Measurements from ENCODE around the gene ICE2.
A peak's percentile ranks its signal among the peaks of the same experiment; 100 is the strongest.
"Not testable (repeated sequence)": the region's sequence is repeated elsewhere in the genome, so short reads cannot be mapped to it uniquely, and the experiment has no call there.

Gene ICE2

DNA sequence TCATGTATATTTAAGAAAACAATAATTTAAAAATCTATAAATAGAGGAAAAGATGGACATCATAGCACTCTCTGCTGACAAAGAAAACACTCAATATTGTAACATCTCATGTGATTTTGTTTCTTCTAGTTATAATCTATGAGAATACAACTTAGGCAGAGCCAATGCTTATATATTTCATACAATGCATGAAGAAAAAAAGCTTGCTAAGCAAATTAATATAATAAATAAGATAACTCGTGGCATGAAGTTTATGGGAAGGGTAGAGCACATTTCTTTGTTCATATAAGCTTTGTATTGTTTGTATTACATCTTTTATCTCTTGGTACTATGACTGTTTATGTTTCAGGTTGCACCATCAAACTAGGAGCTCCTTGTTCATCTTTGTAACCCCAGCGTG is 73.5 kb downstream of the ICE2 start:
- DNase-seq, result no peak

DNA sequence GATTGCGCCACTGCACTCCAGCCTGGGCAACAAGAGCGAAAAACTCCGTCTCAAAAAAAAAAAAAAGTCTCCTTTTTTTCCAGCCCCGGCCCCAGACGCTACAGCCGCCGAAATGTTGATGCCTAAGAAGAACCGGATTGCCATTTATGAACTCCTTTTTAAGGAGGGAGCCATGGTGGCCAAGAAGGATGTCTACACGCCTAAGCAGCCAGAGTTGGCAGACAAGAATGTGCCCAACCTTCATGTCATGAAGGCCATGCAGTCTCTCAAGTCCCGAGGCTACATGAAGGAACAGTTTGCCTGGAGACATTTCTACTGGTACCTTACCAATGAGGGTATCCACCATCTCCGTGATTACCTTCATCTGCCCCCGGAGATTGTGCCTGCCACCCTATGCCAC is 74.6 kb downstream of the ICE2 start:
- not testable (repeated sequence) for DNase-seq

DNA sequence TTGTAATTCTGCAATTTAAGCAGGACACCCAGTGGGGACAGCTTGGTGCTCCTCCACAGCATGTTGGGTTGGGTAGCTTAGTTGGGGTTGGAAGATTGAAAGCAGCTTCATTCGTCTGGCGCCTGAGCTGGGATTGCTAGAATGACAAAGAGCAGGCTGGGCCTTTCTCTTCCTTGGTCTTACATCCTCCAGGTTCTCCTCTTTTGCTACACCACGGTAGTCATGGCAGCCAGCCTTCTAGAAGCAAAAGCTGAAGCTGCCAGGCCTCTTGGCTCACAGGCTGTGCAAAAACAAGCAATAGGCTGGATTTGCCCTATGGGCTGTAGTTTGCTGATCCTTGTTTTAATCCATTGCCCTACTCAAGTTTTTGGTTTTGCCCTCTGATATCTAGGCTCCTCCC is 78.0 kb downstream of the ICE2 start:
- DNase-seq, result no peak

DNA sequence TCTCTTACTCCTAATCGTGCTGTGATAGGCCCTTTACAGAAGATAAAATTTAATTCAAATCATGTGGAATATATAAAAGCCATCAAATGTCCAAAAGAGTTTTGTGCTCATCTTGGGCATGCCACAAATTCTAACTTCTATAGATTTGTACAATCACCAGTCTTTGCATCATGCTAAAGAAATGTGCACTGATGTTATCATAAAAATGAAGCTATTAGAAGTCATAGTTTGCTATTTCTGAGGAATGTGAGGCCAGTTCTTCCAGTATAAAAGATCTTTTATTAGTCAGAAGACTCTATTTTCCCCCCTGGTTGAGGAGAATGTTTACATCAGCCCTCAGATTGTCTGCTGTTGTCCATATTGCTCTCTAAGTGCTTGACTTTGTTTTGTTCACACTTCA is 79.0 kb downstream of the ICE2 start:
- no peak for DNase-seq

DNA sequence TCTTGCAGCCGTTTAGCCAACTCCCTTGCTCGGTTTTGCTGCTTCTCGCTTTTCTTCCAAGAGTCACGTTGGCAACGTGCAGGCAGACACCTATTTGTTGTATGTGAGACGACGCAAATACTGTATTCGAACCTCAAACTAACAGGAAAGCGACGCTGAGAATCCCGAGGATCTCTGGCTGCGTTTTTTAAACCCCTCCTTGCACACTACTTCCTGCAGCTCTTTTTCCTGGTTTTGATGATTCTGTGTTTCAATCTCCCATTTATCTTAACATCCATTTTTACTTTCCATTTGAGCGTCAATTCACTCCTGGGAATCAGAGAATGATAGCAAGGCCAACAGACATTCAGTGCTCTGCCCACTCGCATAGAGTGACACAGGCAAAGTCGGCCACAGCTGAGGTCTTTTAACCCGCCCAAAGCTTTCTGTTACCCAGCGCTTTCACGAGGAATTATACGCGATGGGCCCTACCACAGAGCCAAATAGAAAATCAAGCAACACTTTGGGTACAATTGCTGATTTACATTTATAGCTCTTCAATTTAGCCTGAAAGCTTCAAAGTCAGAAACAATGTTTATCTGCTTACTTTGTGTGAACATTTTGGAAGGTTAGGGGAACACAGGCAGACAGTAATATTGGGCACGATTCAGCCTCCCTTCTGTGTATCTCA is 79.6 kb downstream of the ICE2 start:
- no peak for DNase-seq

DNA sequence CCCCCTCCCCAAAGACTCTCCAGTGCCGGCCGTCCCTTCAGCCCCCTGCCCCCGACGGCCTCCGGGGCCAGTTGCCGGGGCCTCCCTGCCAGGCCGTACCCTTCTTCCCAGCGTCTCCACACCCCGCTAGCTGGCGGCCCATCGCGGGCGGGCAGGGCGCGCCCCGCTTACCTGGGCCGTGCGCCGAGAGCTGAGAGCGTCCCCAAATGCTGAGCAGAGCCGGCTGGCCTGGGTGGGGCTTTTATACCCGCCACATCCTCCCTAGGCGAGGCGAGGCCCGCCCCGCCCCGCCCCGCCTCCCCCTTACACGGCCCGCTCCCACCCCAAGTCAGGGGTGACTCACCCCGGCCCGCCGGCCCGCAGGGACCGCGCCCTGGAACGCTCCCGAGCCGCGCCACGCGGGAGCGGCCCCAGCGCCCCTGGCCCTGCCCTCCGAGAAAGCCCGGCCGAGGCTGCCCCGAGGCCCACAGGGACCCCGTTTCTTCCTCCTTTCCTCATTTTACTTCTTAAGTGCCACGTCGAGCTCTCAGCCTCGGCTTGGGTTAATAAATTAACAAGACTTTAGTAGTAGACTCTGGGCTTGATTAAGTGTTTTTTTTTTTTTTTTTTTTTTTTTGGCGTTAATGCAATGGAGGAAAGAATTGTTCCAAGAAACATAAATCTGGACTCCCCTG is 81.0 kb downstream of the ICE2 start, which contains the start of gene ANXA2:
TSS of gene ANXA2 (minus strand) at position 215 of the 674 bp plus-strand sequence. CDS start 11,911 bp downstream, outside the sequence.
- peak; percentile 82 for DNase-seq

DNA sequence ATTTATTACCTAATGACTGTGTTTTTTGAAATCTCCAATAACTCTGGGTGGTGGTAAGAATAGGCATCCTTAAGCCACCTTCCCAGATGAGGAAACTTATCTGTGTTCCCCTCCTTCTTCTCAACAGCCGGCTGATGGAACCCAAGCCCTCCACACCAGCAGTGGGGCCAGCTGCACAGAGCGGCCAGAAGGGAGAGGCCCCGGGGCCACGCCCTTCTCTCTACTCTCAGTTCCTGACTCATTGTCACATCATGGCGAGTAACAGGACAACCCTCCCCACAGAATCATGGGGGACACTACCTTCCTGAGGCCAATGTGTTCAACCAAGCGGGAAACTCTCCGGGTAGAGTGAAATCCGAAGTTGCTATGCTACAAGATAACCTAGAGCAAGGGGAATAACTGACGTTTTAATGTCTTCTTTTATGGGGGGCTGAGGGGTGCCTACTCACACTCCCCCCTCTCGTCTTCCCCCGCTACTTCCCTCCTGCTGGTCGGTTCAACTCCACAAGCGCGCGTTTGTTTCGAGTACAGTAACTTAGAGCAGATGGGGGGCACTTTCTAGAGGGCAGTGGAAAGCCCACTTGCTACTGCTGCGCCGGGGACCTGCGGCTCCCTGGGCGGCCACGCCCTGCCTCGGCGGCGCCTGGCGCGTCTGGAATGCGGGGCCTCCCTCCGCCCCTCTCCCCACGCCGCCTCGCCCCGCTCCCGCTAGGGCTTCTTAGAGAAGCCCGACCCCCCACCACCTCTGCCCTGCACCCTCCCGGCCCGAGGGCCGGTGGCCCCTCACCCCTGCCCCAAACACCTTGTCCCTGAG is 81.8 kb downstream of the ICE2 start:
- DNase-seq, result peak; percentile 79

DNA sequence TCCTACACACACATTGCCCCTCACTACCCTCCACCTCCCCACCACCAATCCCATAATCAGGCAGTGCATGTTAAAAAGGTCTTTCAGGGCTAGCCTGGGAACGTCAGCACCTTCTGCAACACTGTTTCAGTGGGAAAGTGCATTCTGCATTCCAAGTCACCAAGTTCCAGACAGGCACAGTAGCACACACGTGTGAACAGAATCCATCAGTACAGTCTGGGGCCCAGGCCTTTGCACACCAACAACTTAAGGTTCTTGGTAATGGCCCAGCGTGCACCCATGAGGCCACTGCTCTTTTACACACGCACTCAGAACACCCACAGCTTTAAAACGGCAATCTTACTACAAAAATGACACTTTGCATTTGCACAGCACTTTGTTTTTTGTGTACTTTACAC is 82.4 kb downstream of the ICE2 start:
- DNase-seq, result no peak

DNA sequence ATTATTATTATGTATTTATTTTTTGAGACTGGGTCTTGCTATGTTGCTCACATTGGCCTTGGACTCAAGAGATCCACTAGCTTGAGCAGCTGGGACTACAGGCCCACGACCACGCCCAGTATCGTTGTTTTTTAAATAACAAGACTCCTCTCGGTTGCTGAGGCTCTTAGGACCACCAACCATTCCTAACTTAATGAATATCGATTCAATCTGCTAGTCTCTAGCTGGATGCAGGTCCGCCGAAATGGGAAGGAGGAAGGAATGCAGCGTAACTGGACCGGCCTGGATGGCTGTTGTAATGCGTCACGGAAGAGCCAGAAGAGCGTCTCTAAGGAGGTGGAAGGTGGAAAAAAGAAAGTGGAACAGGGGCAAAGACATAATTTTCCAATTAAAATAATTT is 82.8 kb downstream of the ICE2 start:
- no peak for DNase-seq

DNA sequence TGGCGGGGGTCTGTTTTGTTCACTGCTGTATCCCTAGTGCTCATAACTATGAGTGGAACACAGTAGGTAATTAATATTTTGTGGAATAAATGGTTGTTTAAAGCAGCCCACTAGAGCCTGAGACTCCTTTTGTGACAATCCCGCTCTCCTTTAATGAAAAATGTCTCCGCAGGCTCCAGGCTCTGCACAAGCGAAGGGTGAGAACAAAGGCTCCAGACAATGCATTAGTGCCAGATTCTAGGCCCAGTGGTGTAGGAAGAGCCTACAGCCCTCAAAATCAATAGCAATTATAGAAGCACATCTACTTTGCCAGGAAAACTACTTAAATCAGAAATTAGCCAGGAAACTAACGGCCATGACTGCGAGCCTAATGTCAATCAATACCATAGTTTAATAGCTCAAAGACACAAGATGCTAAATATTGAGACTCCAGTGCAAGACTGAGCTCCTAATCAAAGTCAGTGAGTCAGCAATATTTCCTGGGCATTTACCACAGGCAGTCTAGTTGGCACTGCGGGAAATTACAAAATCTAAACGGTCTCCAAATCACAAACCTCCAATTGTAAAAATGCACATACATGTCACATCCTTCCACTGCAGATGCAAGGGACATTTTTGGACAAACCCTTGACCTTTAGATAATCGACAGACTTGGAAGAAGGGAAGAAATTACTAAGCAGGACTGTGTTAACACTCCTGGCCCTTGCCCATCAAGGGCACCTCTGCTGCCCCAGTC is 83.5 kb downstream of the ICE2 start:
- DNase-seq, result no peak

DNA sequence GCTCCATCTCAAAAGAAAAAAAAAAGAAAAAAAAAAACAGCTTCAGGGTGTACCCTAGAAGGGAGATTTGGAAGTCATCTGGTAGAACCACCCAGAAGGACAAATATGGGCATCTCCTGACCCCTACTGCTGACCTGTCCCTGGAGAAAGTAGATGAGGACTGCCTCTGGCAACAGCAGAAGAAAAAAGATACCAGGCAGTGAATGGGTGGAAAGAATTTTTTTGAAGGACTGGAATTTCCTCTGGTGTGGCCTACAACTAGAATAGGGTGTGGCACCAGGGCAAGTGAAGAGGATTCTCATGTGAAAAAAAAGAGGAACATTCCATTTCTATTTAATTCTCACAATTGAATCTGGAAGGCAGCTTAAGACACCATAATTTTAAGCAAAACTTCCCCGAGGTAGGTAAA is 84.2 kb downstream of the ICE2 start:
- no peak for DNase-seq

DNA sequence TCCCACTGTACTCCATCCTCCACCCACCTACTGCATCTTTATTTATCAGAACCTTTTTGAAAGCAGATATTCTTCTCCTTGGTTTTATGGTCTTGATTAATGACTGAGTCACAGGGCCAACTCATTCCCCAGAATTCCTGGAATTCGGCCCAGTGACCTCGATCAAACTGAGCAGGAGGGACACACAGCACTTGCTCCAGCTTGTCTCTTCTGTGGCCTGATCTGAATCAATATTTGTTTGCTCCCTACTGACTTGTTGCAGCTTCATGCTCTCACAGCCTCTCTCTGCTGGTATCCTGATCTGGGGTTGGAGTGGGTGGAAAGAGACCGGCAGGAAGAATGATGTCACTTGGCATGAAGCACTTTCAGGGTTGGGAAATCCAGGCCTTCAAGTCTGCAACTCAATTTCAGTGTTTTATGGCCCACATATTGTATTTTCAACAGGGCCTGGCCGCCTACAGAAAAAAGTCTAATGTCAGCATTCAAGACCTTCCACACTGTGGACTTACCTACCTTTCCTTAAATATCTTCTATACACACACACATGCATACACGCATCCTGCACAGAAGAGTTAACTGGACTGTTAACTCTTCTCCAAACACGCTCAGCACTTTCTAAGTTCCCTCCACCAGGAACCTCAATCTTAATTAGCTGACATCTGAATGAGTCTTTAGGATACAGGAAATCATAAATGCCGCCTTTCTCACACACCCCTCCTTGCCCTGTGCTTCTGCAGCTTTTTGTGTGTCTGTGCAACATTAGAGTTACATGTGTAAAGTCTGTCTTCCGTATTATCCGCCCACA is 85.8 kb downstream of the ICE2 start:
- no peak for DNase-seq

DNA sequence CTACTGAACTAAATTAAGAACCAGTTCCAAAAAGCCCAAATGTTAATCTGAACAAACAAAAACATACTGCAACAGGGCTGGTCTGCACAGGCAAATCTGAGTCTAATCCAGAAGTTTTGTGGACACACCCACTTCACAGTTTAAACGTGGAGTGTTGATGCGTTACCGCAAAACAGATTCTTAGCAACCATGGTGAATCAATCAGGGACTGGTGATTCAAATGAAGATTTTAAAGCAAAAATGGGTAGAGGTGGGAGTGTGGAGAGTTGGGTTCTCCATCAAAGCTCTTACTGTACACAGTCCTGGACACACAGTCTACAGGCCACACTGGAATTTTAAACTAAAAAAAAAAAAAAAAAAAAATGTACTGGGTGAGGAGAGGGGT is 86.3 kb downstream of the ICE2 start:
- DNase-seq, result no peak

DNA sequence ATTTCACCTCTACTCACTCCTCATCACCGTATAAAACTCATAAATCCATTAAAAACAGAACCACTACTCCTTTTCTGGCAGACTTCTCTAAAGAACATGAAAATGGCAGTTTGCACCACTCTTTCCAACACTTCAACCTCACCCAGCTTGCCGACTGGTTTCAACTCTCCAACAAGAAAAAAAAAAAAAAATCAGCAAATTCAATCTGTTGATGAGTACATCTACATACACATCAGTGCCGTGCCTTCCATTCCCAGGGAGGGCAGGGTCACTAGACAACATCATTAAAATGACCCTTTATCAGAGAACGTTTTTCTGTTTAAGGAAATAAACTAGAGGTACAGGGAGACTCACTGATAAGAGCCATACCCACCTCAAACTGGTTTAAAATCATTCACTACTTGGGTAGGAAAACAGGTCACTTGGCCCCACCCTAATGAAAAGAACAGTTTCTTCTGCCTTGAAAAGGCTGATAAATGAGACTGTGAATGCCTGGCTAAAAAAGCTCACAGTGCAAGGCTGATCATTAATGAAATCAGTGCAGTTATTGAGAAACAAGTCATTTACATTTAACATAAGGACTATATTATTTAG is 87.1 kb downstream of the ICE2 start:
- no peak for DNase-seq

DNA sequence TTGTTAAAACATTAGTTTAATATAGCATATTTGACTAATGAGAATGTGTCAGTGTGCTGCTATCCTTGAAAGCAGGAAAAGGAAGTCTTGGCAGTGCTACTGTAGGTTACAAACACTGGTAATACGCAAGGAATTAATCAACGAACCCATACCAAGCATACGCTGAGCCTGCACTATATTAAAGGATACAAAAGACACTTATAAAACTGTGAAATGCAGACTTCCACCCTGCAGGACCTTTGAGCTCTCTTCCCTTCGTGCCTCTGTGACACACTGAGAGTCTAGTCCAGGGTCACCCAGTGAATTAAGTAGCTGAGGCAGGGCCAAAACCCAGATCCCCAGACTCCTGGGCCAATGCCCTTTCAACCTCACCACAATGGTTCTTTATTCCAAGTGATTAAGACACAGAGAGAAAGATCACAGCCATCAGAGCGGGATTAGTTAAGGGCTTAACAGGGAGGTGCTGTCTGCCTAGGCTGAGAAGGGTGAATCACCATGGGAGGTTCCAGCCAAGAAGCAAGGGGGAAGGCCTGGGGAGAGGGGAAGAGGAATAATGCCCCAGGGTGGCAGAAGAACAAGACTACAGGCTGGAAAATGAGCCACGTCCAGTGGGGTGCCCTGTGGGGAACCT is 88.0 kb downstream of the ICE2 start:
- peak; percentile 25 for DNase-seq

DNA sequence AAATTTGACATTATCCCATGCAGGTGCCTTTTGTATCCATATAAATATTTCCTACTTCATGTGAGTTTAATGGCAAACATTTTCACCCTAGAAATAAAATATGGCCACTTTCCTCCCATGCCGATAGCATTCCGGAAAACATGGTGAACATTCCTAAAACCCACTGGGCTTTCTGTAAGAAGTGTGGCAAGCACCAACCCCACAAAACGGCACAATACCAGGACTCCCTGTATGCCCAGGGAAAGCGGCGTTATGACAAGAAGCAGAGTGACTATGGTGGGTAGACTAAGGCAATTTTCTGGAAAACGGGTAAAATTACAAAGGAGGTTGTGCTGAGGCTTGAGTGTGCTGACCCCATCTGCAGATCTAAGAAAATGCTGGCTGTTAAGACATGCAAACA is 88.7 kb downstream of the ICE2 start:
- DNase-seq, result no peak

DNA sequence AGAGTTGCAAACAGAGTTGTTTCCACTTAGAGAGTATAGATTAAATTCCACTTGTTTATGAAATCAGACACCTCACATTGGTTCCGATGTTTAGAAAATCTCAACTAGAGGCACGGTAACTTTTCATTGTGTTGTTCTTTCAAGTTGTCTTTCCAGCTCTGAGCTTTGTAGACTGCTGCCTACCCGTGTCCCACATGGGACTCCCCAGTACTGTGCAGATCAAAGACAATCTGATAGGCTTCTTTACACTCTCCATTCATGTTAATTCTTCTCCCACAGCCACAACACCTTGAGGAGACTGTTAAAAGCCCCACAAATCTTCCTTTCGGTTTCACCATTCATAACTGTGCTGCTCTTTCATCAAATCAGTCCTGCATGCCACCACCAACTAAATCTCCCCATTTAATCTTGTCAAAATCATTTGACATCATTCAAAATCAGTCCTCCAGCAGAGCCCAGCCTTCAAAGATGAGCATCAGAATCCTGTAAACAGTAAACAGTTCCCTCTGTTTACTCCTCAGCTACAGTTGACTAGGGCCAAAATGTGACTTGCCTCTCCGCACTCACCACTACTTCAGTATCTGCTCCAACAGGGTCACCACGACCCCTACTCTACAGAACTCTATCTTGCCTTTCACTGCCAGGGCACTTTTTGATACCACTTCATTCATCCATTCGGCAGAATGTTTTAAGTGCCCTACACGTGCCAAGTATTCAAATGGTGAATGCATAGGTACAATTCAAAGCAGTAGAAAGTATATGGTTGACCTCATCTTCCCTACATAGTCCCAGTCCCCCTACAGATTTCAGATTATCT is 89.5 kb downstream of the ICE2 start:
- DNase-seq, result no peak

DNA sequence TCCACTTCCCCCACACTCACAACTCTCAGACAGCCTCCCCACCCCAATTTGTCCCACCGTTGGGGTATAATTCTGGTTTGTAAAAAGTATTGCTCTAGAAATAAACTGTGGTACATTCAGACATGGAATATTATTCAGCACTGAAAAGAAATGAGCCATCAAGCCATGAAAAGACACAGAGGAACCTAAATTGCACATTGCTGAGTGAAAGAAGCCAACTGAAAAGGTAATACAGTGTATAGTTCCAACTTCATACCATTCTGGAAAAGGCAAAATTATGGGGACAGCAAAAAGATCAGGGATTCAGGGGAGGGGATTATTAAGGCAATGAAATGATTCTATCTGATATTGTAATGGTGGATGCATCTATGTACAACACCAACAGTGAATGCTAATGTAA is 91.6 kb downstream of the ICE2 start:
- DNase-seq, result no peak

DNA sequence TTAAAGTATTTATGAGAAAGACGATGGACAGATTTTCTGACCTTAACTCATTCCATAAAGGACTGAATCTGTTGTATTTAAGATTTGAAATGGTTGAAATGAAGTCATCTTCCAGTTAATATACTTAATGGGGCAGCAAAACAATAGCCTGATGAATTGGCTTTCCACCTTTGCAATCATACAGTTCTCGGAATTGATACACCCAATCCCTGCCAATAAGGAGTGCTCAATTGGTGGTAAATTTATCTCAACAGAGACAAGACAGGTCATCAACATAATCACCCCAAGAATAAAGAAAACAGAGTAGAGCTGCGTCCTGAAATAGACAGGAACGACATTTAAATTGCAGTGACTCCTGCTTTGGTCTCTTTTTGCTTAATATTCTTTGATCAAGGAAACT is 92.3 kb downstream of the ICE2 start:
- no peak for DNase-seq

All from hematopoietic multipotent progenitor cell treated with erythropoietin and hydrocortisone succinate and interleukin-3 and kit ligand, for 8 days (in vitro differentiated cells).